IPS-18a (cell line): Measurements from ENCODE around the gene ZNF91.
"Not testable (repeated sequence)": the region's sequence is repeated elsewhere in the genome, so short reads cannot be mapped to it uniquely, and the experiment has no call there.

Experiments used
- H3K27ac ChIP-seq: one replicate; pipeline ENCODE4 v1.5.1; 2013; ENCODE audit warnings: low read length
- H3K27me3 ChIP-seq: one replicate; pipeline ENCODE4 v1.6.1; 2013; ENCODE audit warnings: mild to moderate bottlenecking, low read length; ENCODE audit not compliant: control insufficient read depth, insufficient read depth
- H3K36me3 ChIP-seq: one replicate; pipeline ENCODE4 v1.6.1; 2013; ENCODE audit warnings: low read depth, low read length; ENCODE audit not compliant: control insufficient read depth
- H3K4me1 ChIP-seq: one replicate; pipeline ENCODE4 v1.6.1; 2013; ENCODE audit warnings: low read depth, low read length; ENCODE audit not compliant: control insufficient read depth
- H3K4me3 ChIP-seq: one replicate; pipeline ENCODE4 v1.5.1; 2013; ENCODE audit warnings: low read length
- H3K9ac ChIP-seq: one replicate; pipeline ENCODE4 v1.6.1; 2013; ENCODE audit warnings: mild to moderate bottlenecking, low read length, moderate library complexity
- H3K9me3 ChIP-seq: one replicate; pipeline ENCODE4 v1.6.1; 2013; ENCODE audit warnings: low read depth, low read length; ENCODE audit not compliant: control insufficient read depth

ZNF91 gene

GRCh38 chr19:23409392-23410048, 14.2 kb upstream of the ZNF91 start:
- Histone ChIP-seq H3K27me3 (no peaks in the 10 kb centered on the region), H3K9me3 (no peaks in the 10 kb centered on the region), H3K4me1 (peaks cover 1% of the 10 kb centered on the region), H3K9ac (no peak overlapping the region), H3K27ac (no peak overlapping the region), H3K4me3 (no peak overlapping the region), H3K36me3 (peaks cover 22% of the 10 kb centered on the region)

GRCh38 chr19:23407616-23408133, 12.4 kb upstream of the ZNF91 start:
- Histone ChIP-seq H3K27me3 (no peaks in the 10 kb centered on the region), H3K9ac (no peak overlapping the region), H3K36me3 (peaks cover 38% of the 10 kb centered on the region), H3K4me3 (no peak overlapping the region), H3K27ac (no peak overlapping the region), H3K9me3 (no peaks in the 10 kb centered on the region), H3K4me1 (no peaks in the 10 kb centered on the region)

GRCh38 chr19:23406721-23407120, 11.4 kb upstream of the ZNF91 start:
- H3K9ac ChIP-seq = no peak overlapping the region
- H3K4me1 ChIP-seq = no peaks in the 10 kb centered on the region
- no peak overlapping the region for H3K27ac ChIP-seq
- no peaks in the 10 kb centered on the region for H3K9me3 ChIP-seq
- H3K36me3 ChIP-seq = peaks cover 48% of the 10 kb centered on the region
- H3K27me3 ChIP-seq = no peaks in the 10 kb centered on the region
- H3K4me3 ChIP-seq = no peak overlapping the region

- H3K9me3 ChIP-seq = no peaks in the 10 kb centered on the region
- H3K4me3 ChIP-seq = no peak overlapping the region
- no peaks in the 10 kb centered on the region for H3K27me3 ChIP-seq
- peaks cover 54% of the 10 kb centered on the region for H3K36me3 ChIP-seq
- no peaks in the 10 kb centered on the region for H3K4me1 ChIP-seq
- no peak overlapping the region for H3K9ac ChIP-seq
- no peak overlapping the region for H3K27ac ChIP-seq
Observed at GRCh38 chr19:23406091-23406490, 10.8 kb upstream of the ZNF91 start.

- H3K27me3 ChIP-seq = no peaks in the 10 kb centered on the region
- no peak overlapping the region for H3K9ac ChIP-seq
- no peak overlapping the region for H3K4me3 ChIP-seq
- H3K4me1 ChIP-seq = no peaks in the 10 kb centered on the region
- no peaks in the 10 kb centered on the region for H3K9me3 ChIP-seq
- no peak overlapping the region for H3K27ac ChIP-seq
- H3K36me3 ChIP-seq = peaks cover 67% of the 10 kb centered on the region
Observed at GRCh38 chr19:23404676-23405075, 9.4 kb upstream of the ZNF91 start.

- no peak overlapping the region for H3K9ac ChIP-seq
- no peaks in the 10 kb centered on the region for H3K27me3 ChIP-seq
- H3K9me3 ChIP-seq = no peaks in the 10 kb centered on the region
- H3K4me3 ChIP-seq = no peak overlapping the region
- no peak overlapping the region for H3K27ac ChIP-seq
- H3K4me1 ChIP-seq = no peaks in the 10 kb centered on the region
- peaks cover 76% of the 10 kb centered on the region for H3K36me3 ChIP-seq
Observed at GRCh38 chr19:23403581-23404324, 8.5 kb upstream of the ZNF91 start.

- Histone ChIP-seq H3K27me3 (no peaks in the 10 kb centered on the region), H3K4me3 (no peak overlapping the region), H3K9me3 (no peaks in the 10 kb centered on the region), H3K27ac (no peak overlapping the region), H3K9ac (no peak overlapping the region), H3K36me3 (peaks cover 78% of the 10 kb centered on the region), H3K4me1 (no peaks in the 10 kb centered on the region)
Observed at GRCh38 chr19:23403052-23403451, 7.8 kb upstream of the ZNF91 start.

GRCh38 chr19:23402388-23402787, 7.1 kb upstream of the ZNF91 start:
- no peak overlapping the region for H3K27ac ChIP-seq
- H3K27me3 ChIP-seq = no peaks in the 10 kb centered on the region
- no peak overlapping the region for H3K9ac ChIP-seq
- no peak overlapping the region for H3K4me3 ChIP-seq
- no peaks in the 10 kb centered on the region for H3K4me1 ChIP-seq
- no peaks in the 10 kb centered on the region for H3K9me3 ChIP-seq
- peaks cover 72% of the 10 kb centered on the region for H3K36me3 ChIP-seq

- Histone ChIP-seq H3K4me3 (no peak overlapping the region), H3K27me3 (no peaks in the 10 kb centered on the region), H3K36me3 (peaks cover 72% of the 10 kb centered on the region), H3K4me1 (no peaks in the 10 kb centered on the region), H3K9ac (no peak overlapping the region), H3K27ac (no peak overlapping the region), H3K9me3 (no peaks in the 10 kb centered on the region)
Observed at GRCh38 chr19:23401086-23401610, 5.9 kb upstream of the ZNF91 start.

GRCh38 chr19:23399443-23399842, 4.2 kb upstream of the ZNF91 start:
- Histone ChIP-seq H3K9me3 (no peaks in the 10 kb centered on the region), H3K4me3 (no peak overlapping the region), H3K36me3 (peaks cover 56% of the 10 kb centered on the region), H3K27ac (no peak overlapping the region), H3K9ac (no peak overlapping the region), H3K27me3 (no peaks in the 10 kb centered on the region), H3K4me1 (no peaks in the 10 kb centered on the region)

- not testable (repeated sequence) for H3K9ac ChIP-seq, H3K27me3 ChIP-seq, H3K4me3 ChIP-seq, H3K4me1 ChIP-seq, H3K27ac ChIP-seq, H3K9me3 ChIP-seq
- H3K36me3 ChIP-seq = peaks cover 21% of the 10 kb centered on the region
Observed at GRCh38 chr19:23395722-23396117, 449 bp upstream of the ZNF91 start.
